HCT116 (cell line): ENCODE results near the gene ACBD5.

Source experiments
- CTCF ChIP-seq, 3 experiments: fragments of 200-600 bp in 1 of 3; sonication (generic) in 1 of 3; IDR thresholded peaks in 2 of 3; conservative IDR thresholded peaks in 1 of 3; 2 replicates each; pipeline ENCODE4 v1.5.1; 2012 to 2017; ENCODE audit warnings: low read depth in 2 of 3, low read length in 2 of 3, antibody characterized with exemption in 1 of 3, borderline replicate concordance in 1 of 3, control low read depth in 1 of 3, mild to moderate bottlenecking in 1 of 3, mixed read lengths in 1 of 3, mixed run types in 1 of 3, moderate library complexity in 1 of 3; ENCODE audit not compliant: insufficient read depth in 1 of 3
- ELF1 ChIP-seq: IDR thresholded peaks from 2 replicates; pipeline ENCODE4 v1.6.1; 2012; ENCODE audit warnings: low read depth, borderline replicate concordance
- EZH2 ChIP-seq: fragments of 200-600 bp; sonication (generic); IDR thresholded peaks from 2 replicates; pipeline ENCODE4 v1.6.1; 2017; ENCODE audit warnings: antibody characterized with exemption, mixed run types
- EZH2phosphoT487 ChIP-seq: fragments of 200-600 bp; IDR thresholded peaks from 2 replicates; pipeline ENCODE4 v1.6.1; 2018; ENCODE audit warnings: antibody characterized with exemption, borderline replicate concordance
- FOSL1 ChIP-seq: IDR thresholded peaks from 2 replicates; pipeline ENCODE4 v1.6.1; 2012; ENCODE audit warnings: low read depth
- POLR2A ChIP-seq: IDR thresholded peaks from 2 replicates; pipeline ENCODE4 v1.7.0; 2011; ENCODE audit warnings: borderline replicate concordance; ENCODE audit not compliant: insufficient read depth, insufficient read length; ENCODE audit errors: extremely low read depth
- POLR2AphosphoS5 ChIP-seq: IDR thresholded peaks from 2 replicates; pipeline ENCODE4 v1.6.1; 2011; ENCODE audit warnings: mild to moderate bottlenecking, low read depth, low read length, moderate library complexity
- RAD21 ChIP-seq: IDR thresholded peaks from 2 replicates; pipeline ENCODE4 v1.6.1; 2012; ENCODE audit warnings: low read depth, mild to moderate bottlenecking
- SP1 ChIP-seq: IDR thresholded peaks from 2 replicates; pipeline ENCODE4 v1.6.1; 2012; ENCODE audit warnings: low read depth
- ZFX ChIP-seq: fragments of 450-650 bp; IDR thresholded peaks from 2 replicates; pipeline ENCODE4 v1.6.1; 2017
- ZNF274 ChIP-seq: fragments of 200-500 bp; sonication (Bioruptor generic); IDR thresholded peaks from 2 replicates; pipeline ENCODE4 v1.6.1; 2014; ENCODE audit warnings: mild to moderate bottlenecking, low read depth, low read length, inconsistent platforms

- TF ChIP-seq POLR2A (no peak), CTCF (IDR thresholded peaks at IDR 0.05 in 2 of 3, conservative IDR thresholded peaks at IDR 0.05 in 1 of 3; ENCODE audit: borderline replicate concordance in 1 of 3, insufficient read depth in 1 of 3, low read depth in 2 of 3, low read length in 2 of 3) (no peak), ZNF274 (no peak), RAD21 (no peak), POLR2AphosphoS5 (no peak), EZH2phosphoT487 (no peak), FOSL1 (no peak), ZFX (no peak), SP1 (no peak), ELF1 (no peak), EZH2 (no peak)
Observed at GRCh38 chr10:27203806-27204205, 36.8 kb downstream of the ACBD5 start.
